AG09319 (cell line): ENCODE results near the gene WDFY4.

ENCODE experiments used
- DNase-seq: peaks from one replicate; pipeline ENCODE4 v3.0.0-alpha.2; 2010; ENCODE audit warnings: low read depth; ENCODE audit errors: extremely low read depth
- TF ChIP-seq, protein P1 (sequence below): IDR thresholded peaks from 2 replicates; pipeline ENCODE4 v1.5.1; 2011; ENCODE audit warnings: low read depth, mild to moderate bottlenecking, inconsistent platforms, low read length, moderate library complexity

The WDFY4 gene

GRCh38 chr10:48784031-48784430, 99.4 kb downstream of the WDFY4 start:
- TF ChIP-seq, protein P1, sequence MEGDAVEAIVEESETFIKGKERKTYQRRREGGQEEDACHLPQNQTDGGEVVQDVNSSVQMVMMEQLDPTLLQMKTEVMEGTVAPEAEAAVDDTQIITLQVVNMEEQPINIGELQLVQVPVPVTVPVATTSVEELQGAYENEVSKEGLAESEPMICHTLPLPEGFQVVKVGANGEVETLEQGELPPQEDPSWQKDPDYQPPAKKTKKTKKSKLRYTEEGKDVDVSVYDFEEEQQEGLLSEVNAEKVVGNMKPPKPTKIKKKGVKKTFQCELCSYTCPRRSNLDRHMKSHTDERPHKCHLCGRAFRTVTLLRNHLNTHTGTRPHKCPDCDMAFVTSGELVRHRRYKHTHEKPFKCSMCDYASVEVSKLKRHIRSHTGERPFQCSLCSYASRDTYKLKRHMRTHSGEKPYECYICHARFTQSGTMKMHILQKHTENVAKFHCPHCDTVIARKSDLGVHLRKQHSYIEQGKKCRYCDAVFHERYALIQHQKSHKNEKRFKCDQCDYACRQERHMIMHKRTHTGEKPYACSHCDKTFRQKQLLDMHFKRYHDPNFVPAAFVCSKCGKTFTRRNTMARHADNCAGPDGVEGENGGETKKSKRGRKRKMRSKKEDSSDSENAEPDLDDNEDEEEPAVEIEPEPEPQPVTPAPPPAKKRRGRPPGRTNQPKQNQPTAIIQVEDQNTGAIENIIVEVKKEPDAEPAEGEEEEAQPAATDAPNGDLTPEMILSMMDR, result no peak

DNA sequence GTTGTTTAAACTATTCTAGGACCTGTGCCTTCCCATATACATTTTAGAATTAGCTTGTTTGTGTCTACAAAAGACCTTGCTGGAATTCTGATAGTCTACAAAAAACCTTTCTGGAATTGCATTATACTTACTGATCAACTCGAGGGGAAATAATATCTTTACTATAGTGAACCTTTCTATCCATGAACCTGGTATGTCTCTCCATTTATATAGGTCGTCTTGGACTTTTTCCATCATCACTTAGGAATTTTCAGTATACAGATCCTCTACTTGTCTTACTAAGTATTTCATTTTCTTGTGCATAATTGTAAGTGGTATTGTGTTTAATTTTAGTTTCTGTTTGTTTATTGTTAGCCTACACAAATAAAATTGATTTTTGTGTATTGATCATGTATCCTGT, 101.1 kb downstream of the WDFY4 start:
- TF ChIP-seq, protein P1, result no peak
- DNase-seq, result no peak

More at GRCh38 chr10:48784031-48784430, 99.4 kb downstream of the WDFY4 start:
- no peak for DNase-seq

DNA sequence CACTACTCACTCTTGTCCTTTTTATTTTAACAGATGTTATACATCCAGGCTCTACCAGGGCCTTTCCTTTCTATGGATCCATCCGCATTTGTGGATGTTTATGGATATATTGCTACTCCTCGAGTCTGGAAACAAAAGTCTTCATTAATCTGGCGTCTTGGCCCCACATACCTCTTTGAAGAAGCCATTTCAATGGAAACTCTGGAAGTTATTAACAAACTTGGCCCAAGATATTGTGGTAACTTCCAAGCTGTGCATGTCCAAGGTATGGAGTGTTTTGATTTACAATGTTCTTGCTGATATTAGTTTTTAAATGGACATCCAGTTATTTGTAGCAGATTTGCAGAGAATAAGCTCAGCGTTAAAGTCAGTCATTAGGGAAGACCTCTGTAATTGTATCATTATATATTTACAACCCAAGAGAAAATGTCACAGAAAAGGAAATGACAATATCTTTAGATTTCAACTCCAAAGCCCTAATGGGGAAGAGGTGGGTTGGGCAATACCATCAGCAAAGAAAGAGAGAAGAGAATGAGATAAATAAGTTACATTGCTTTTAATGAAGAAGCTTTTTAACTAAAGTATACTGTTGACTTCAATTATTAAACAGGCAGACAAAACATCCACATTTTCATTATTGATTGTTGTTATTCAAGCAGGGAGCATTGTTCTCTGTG, 102.1 kb downstream of the WDFY4 start:
- DNase-seq, result no peak
- TF ChIP-seq, protein P1, result no peak

- DNase-seq, result no peak
These were observed 103.9 kb downstream of the WDFY4 start for GRCh38 chr10:48788554-48788953.

GRCh38 chr10:48789486-48790456, 105.1 kb downstream of the WDFY4 start:
- TF ChIP-seq, protein P1, result no peak

More at GRCh38 chr10:48788554-48788953, 103.9 kb downstream of the WDFY4 start:
- TF ChIP-seq, protein P1, result no peak

GRCh38 chr10:48790457-48791044, 105.9 kb downstream of the WDFY4 start:
- no peak for DNase-seq
- TF ChIP-seq, protein P1, result no peak

More at GRCh38 chr10:48789486-48790456, 105.1 kb downstream of the WDFY4 start:
- no peak for DNase-seq
